HG03280 (cell line): Measurements from ENCODE around the gene STK33.

Experiments used
- ATAC-seq: cut with Tn5 transposase; IDR thresholded peaks from one replicate; pipeline ENCODE4 v1.9.1; 2021; ENCODE audit warnings: mild to moderate bottlenecking, moderate library complexity; ENCODE audit not compliant: unreplicated experiment

The STK33 gene

DNA sequence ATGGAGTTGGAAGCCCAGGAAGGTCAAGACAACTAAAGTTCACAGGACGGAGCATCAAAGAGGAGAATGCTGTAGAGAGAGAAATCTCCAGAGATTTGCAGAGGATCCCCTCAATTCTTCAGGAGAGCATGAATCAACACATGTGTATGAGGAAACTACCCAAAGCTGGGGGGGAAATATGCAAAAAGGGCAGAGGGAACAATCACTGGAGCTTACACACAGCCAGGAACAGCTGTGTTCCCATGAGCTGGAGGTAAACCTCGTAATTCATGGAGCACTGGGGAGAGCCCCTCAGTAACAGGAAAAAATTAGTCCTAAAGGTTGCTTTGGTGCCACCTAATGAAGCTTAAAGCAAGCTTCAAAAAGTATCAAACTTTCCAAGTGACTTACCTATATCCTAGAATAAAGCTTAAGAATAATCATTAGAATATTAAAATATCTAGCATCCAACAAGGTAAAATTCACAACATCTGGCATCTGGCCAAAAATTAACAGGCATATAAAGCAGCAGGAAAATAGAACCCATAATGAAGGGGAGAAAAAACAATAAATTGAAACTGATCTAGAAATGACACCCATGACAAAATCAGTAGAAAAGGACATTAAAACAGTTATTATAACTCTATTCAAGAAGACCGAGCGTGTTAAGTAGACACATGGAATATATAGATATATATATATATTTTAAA lies 134.2 kb downstream of the STK33 start:
- no peak for ATAC-seq

GRCh38 chr11:8442301-8442700 lies 151.7 kb downstream of the STK33 start:
- ATAC-seq, result no peak

- no peak for ATAC-seq
Observed at GRCh38 chr11:8440649-8441048, 153.4 kb downstream of the STK33 start.

- no peak for ATAC-seq
Observed at GRCh38 chr11:8429483-8429882, 164.5 kb downstream of the STK33 start.

DNA sequence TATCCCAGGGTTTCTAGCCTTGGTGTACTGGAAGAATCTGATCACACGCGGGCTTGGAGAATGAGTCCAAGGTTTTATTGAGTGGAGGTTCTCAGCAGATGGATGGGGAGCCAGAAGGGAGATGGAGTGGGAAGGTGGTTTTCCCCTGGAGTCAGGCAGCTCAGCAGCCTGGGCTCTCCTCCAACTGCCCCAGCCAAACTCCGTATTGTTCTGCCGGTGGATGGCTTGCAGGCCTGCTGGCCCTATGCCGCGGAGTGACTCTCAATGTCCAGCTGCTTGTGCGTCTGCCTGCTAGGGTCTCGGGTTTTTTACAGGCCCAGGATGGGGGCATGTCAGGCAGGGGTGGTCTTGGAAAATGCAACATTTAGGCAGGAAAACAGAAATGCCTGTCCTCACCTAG lies 168.0 kb downstream of the STK33 start:
- no peak for ATAC-seq

- ATAC-seq, result no peak
Observed at GRCh38 chr11:8415195-8415594, 178.8 kb downstream of the STK33 start.

DNA sequence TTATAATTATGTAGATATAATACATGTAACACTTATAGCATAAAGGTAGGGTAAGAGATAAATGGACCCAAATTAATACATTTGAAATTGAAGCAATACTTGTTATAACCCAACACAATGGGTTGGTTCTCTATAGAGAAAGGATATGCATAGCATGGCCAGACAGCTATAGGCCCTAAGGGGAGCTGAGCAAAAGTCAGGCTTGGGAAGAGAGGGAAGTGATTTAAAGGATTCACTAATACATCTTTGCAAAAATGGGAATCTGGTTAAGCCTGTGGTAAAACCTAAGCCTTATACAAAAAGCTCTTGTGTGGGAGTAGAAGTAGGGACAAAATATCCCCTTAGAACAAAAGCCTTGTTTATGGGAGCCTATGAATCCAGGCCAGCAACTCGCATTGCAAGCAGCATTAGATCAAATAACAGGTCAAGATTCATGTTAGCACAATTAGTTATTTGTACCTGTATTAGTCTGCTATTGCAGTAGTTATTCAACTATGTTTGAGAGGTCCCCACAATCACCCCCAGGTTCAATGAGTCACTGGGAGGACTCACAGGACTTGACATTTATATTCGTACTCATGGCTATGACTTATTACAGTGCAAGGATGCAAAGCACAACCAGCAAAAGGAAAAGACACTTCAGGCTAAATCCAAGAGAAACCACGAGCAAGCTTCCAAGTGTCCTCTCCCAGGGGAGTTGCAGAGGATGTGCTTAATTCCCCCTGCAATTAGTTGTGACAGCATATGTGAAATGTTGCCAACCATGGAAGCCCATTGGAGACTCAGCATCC lies 185.7 kb downstream of the STK33 start:
- no peak for ATAC-seq

DNA sequence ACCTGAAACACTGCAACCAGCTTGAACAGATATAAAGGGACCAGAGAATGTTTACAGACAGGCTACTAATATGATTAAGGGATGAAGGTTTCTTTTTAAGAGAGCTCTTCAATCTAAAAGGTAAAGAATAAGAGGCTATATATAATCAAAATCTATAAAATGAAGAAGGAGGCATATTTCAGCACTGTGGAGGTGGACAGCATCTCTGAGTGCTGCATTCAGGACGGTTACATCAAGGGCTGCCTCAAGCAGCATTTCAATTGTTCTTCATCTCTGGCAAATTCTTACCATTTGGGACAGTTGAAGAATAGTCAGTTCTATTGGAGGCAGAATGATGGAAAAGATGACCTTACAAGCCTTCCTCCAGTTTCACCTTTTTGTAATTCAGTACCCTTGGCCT lies 190.7 kb downstream of the STK33 start:
- ATAC-seq, result no peak

DNA sequence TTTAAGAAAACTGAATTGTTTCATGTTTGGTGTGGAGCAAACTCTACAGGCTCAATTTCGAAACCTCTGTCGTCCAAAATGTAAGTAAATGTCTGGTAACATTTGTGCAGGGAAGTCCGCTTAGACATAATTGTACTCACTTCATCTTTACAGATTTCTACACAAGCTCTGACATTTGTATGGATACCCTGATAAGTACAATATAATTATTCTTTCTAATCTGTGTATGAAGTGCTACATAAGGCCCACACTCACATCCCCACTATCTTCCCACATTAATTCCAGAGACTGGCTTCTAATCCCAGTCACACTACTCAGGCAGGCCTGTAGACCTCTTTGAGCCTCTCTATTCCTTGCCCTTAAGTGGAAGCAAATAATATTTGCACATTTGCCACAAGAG lies 201.1 kb downstream of the STK33 start:
- ATAC-seq, result no peak

- ATAC-seq, result no peak
Observed at GRCh38 chr11:8392166-8392565, 201.9 kb downstream of the STK33 start.

DNA sequence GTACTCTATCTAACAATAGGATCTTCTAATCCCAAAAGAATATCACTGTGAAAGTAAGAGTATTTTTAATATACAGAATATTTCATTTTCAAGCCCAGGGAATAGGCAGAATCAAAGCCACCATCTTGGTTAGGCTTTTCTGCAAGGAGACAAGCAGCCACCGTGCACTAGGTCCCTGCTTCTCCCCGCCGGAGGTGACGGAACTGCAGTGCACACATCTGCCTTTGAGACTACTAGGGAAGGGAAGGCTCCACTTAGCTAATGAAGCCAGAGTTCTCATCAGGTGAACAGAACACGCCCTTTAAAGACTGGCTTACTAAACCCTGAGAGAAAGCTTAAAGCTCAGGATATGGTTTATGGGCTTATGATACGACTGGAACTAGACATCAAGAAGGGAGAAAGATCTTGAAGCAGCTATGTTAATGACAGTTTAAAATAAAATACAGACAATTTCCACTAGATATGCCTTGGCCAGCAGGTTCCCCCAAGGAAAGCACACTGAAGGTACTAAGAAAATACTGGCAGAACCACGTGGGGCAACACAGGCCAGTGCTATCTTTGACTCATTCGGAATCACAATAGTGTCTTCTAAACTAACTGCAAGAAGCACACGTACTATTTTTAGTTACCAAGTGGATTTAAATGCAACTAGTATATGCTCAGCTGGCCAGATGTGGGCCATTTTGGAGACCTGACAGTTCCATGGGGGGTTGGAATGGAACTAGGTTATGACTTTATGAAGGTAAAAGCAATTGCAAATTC lies 203.0 kb downstream of the STK33 start:
- no peak for ATAC-seq

DNA sequence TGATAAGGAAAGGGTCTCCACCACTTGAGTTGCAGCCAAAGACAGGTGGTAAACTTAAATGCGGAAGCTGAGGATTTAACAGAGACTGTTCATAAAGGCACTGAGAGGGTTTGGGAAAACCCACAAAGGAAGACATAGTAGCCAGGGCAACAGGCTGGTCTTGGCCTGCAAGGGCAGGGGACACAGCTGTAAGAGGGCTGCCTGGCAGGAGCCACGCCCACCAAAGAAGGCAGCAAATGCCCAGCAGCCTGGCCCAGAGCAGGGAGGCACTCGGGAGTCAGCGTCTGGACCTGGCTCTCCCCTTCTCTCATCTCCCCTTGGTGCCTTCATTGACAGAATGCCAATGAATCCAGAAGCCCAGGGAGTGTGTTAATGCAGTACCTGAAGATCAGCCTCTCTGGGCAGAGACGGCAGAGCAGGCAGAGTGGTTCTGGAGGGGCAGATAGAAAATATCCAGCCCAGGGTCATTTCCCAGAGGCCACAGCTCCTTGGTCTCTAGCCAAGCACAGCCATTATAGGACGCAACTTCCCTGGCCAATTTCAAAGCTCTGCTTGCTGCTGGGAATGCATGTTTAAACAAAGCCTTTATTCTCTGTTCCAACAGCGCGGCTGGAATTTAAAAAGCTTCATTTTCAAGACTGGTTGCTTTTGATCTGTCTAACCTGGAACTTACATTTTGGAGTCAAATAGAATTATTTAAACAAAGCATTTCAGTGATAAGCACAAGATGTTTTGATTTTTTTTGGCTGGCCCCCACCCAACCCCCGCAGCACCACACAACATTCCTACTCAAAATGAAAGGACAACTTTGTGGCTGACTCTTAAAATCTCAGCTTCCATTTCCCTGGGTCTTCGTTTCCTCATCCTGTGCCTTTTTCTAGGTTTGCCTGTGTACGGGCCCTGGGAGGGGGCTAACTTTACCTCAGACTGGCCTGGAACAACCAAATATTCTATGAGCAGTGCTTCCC lies 204.7 kb downstream of the STK33 start:
- no peak for ATAC-seq

- ATAC-seq, result no peak
Observed at GRCh38 chr11:8387693-8388092, 206.3 kb downstream of the STK33 start.

DNA sequence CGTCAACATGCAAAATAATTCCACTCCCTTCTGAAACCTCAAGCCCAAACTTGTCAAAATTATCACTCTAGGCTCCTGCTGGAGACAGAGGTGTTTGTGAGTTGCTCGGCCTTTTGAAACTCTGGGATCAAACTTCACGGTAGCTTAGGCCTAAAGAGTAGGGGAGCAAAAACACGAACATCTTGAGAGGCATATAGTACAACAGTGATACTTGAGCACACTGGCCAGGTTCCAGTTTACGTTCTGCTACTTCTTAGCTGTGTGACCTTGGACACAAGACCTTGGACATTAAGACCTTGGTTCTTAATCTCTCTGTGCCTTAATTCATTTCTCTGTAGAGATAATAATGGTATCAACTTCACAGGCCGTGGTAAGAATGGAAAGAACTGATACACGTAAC lies 206.9 kb downstream of the STK33 start:
- no peak for ATAC-seq

- no peak for ATAC-seq
Observed at GRCh38 chr11:8386134-8386864, 207.7 kb downstream of the STK33 start.

DNA sequence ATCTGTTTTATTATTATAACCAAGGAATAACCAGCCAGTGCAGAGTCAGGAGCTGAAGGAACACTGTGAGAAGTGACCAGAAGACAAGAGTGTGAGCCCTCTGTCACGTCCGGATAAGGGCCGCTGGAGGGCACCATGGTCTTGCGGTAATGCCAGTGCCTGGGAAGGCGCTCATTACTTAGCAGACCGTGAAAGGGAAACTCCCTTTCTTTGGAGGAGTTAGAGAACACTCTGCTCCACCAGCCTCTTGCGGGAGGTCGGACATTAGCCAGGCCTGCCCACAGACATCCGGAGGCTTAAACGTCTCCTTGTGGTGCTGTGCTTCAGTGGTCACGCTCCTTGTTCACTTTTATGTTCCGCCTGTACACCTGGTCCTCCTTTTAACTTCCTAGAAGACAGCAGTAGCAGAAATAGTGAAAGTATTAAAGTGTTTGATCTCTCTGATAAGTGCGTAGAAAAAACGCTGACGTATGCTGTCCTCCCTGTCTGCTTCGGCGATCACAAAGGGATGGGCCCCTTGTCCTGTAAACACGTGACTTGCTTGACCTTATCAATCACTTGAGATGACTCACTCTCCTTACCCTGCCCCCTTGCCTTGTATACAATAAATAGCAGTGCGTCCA lies 209.7 kb downstream of the STK33 start:
- ATAC-seq, result no peak

GRCh38 chr11:8383627-8384026 lies 210.4 kb downstream of the STK33 start:
- ATAC-seq, result no peak

- ATAC-seq, result no peak
Observed at GRCh38 chr11:8383227-8383626, 210.8 kb downstream of the STK33 start.

DNA sequence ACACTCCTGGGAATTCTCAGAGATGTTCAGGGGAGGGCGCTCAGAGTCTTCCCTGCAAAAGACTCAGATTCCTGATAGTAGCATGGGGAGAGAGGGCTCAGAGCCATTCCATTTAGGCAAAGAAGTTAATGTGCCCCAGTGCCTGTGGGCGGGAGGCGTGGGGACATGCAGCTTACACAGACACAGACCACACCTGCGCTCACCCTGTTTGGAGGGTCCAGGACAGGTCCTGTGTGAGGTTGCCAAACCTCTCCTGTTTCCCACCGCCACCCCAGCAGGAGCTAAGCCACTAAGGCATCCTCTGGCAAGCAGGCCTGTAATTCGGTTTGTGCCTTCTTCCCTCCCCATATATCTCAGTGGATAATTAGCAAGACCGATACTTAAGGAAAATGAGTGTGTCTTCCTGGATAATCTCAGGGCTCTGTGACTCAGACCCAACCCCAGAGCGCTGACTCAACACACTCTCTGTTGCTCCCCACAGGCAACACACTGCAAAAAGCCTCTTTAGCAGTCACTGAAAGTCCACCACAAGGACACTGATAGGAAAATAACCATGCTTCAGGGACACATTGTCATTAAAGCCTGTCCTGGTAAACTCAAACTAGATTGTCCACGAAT lies 211.5 kb downstream of the STK33 start:
- no peak for ATAC-seq
